ENCODE measurements around the gene PCDHGB5. TPM values are rescaled to one million over a fixed set of nuclear protein-coding genes. Genes with fewer than 3 reads are reported as not detected.

The PCDHGB5 gene
- total and polyA plus RNA-seq, 8 donors: 1.1 to 7.9 (median 4.5) TPM

DNA sequence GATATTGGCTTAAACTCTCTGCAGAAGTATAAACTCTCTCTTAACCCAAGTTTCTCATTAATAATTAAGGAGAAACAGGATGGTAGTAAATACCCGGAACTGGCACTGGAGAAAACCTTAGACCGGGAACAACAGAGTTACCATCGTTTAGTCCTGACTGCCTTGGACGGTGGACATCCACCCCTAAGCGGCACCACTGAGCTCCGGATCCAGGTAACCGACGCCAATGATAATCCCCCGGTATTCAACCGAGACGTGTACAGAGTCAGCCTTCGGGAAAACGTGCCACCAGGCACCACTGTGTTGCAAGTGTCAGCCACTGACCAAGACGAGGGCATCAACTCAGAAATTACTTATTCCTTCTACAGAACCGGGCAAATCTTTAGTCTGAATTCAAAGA lies 861 bp downstream of the PCDHGB5 start:
- no peak for DNase-seq
- H3K36me3 ChIP-seq: no peaks in the 10 kb centered on the region
- FAIRE-seq: no peak
- peak overlapping the region in 1 of 4 donors; percentile 13 for H3K4me3 ChIP-seq
- ATAC-seq: no peak
- H3K27me3 ChIP-seq: no peaks in the 10 kb centered on the region
- WGBS, 2 donors: 18 to 22% methylated on average over 15 of the region's 15 CpGs
- H3K4me1 ChIP-seq: peaks cover 0 to 2% (median 0%) of the 10 kb centered on the region in 3 donors
- no peak overlapping the region for H3K27ac ChIP-seq
- TF ChIP-seq CTCF (IDR thresholded peaks at IDR 0.05): no peak
- peaks cover 0 to 10% (median 2%) of the 10 kb centered on the region in 4 donors for H3K9me3 ChIP-seq
- intact Hi-C loops (cut with DNase I): no loop called here

DNA sequence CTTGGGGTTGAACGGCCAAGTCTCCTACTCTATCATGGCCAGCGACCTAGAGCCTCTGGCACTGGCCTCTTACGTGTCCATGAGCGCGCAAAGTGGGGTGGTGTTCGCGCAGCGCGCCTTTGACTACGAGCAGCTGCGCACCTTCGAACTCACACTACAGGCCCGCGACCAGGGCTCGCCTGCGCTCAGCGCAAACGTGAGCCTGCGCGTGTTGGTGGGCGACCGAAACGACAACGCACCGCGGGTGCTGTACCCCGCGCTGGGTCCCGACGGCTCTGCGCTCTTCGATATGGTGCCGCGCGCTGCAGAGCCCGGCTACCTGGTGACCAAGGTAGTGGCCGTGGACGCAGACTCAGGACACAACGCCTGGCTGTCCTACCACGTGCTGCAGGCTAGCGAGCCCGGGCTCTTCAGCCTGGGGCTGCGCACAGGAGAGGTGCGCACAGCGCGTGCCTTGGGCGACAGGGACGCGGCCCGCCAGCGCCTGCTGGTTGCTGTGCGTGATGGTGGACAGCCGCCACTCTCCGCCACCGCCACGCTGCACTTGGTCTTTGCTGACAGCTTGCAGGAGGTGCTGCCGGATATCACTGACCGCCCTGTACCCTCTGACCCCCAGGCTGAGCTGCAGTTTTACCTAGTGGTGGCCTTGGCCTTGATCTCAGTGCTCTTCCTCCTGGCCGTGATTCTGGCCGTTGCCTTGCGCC lies 2.0 kb downstream of the PCDHGB5 start:
- H3K4me3 ChIP-seq: no peak overlapping the region
- no peak overlapping the region for H3K27ac ChIP-seq
- peaks cover 0 to 6% (median 2%) of the 10 kb centered on the region in 4 donors for H3K9me3 ChIP-seq
- no peak for TF ChIP-seq CTCF (IDR thresholded peaks at IDR 0.05)
- H3K4me1 ChIP-seq: peaks cover 0 to 2% (median 0%) of the 10 kb centered on the region in 3 donors
- no peak for ATAC-seq
- intact Hi-C loops (cut with DNase I): loop anchor here in 1 of 3 donors (10.0 kb wide), 1 partner anchor 155 kb away; no protein-coding TSS in a partner anchor
- H3K36me3 ChIP-seq: no peaks in the 10 kb centered on the region
- DNase-seq: peak in 1 of 6 donors; percentile 32
- no peaks in the 10 kb centered on the region for H3K27me3 ChIP-seq
- FAIRE-seq: no peak
- 20 to 21% methylated on average over 53 to 61 of the region's 61 CpGs for WGBS, 2 donors

- peak in 2 of 4 donors; percentile 29 to 45 for ATAC-seq
- peaks cover 0 to 2% (median 0%) of the 10 kb centered on the region in 3 donors for H3K4me1 ChIP-seq
- FAIRE-seq: no peak
- intact Hi-C loops (cut with DNase I): loop anchor here in 1 of 3 donors (10.0 kb wide), 1 partner anchor 152 kb away; no protein-coding TSS in a partner anchor
- whole genome bisulfite sequencing, 2 donors: 18 to 25% methylated on average over 27 of the region's 27 CpGs
- peak in 1 of 6 donors; percentile 36 for DNase-seq
- peak within 1 kb of the TSS in 1 of 4 donors; percentile 18 for H3K4me3 ChIP-seq
- no peak for TF ChIP-seq CTCF (IDR thresholded peaks at IDR 0.05)
- no peaks in the 10 kb centered on the region for H3K36me3 ChIP-seq
- no peaks in the 10 kb centered on the region for H3K27me3 ChIP-seq
- H3K27ac ChIP-seq: no peak within 1 kb of the TSS
- H3K9me3 ChIP-seq: peaks cover 0 to 6% (median 2%) of the 10 kb centered on the region in 4 donors
These were observed 5.0 kb downstream of the PCDHGB5 start, which contains the start of gene PCDHGA9 for GRCh38 chr5:141402553-141403243. Gene PCDHGA9 (plus strand): TSS chr5:141402778. CDS start chr5:141402953, 175 bp downstream.

GRCh38 chr5:141403387-141403786 lies 5.6 kb downstream of the PCDHGB5 start:
- Histone ChIP-seq H3K9me3 (peaks cover 0 to 6% (median 2%) of the 10 kb centered on the region in 4 donors), H3K27ac (no peak overlapping the region), H3K36me3 (no peaks in the 10 kb centered on the region), H3K27me3 (no peaks in the 10 kb centered on the region), H3K4me1 (peaks cover 0 to 2% (median 0%) of the 10 kb centered on the region in 3 donors), H3K4me3 (no peak overlapping the region)
- no peak for ATAC-seq
- 23 to 27% methylated on average over 22 of the region's 22 CpGs for WGBS, 2 donors
- intact Hi-C loops (cut with DNase I): loop anchor here in 1 of 3 donors (10.0 kb wide), 1 partner anchor 151 kb away; no protein-coding TSS in a partner anchor
- no peak for TF ChIP-seq CTCF (IDR thresholded peaks at IDR 0.05)
- FAIRE-seq: no peak
- DNase-seq: peak in 1 of 6 donors; percentile 34

Measured in pancreas (tissue), 10 donors.